ENCODE data around the gene WBP2NL.

WBP2NL gene

DNA sequence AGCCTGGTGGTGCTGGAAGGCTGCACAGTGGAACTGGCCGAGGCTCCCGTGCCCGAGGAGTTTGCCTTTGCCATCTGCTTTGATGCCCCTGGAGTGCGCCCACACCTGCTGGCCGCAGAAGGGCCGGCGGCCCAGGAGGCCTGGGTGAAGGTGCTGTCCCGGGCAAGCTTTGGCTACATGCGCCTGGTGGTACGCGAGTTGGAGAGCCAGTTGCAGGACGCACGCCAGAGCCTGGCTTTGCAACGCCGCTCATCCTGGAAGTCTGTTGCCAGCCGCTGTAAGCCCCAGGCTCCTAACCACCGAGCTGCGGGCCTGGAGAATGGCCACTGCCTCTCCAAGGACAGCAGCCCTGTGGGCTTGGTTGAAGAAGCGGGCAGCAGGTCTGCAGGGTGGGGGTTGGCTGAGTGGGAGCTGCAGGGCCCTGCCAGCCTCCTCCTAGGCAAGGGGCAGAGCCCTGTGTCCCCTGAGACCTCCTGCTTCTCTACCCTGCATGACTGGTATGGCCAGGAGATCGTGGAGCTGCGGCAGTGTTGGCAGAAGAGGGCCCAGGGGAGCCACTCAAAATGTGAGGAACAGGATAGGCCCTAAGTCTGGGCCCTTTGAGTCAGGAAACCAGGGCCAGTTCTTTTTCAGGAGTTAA, 79.0 kb downstream of the WBP2NL start:
- H3K4me3 ChIP-seq (ENCODE audit: low read depth, low read length) = no peak overlapping the region
- H3K27me3 ChIP-seq (ENCODE audit: insufficient read depth, low read depth, severe bottlenecking) = no peaks in the 10 kb centered on the region
- no peaks in the 10 kb centered on the region for H3K9me3 ChIP-seq (ENCODE audit: severe bottlenecking)
- DNase-seq = no peak
- TF ChIP-seq, protein P1, sequence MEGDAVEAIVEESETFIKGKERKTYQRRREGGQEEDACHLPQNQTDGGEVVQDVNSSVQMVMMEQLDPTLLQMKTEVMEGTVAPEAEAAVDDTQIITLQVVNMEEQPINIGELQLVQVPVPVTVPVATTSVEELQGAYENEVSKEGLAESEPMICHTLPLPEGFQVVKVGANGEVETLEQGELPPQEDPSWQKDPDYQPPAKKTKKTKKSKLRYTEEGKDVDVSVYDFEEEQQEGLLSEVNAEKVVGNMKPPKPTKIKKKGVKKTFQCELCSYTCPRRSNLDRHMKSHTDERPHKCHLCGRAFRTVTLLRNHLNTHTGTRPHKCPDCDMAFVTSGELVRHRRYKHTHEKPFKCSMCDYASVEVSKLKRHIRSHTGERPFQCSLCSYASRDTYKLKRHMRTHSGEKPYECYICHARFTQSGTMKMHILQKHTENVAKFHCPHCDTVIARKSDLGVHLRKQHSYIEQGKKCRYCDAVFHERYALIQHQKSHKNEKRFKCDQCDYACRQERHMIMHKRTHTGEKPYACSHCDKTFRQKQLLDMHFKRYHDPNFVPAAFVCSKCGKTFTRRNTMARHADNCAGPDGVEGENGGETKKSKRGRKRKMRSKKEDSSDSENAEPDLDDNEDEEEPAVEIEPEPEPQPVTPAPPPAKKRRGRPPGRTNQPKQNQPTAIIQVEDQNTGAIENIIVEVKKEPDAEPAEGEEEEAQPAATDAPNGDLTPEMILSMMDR (IDR thresholded peaks at IDR 0.05; ENCODE audit: low read depth, low read length) = no peak
- H3K36me3 ChIP-seq = peaks cover 15% of the 10 kb centered on the region
- H3K27ac ChIP-seq = no peak overlapping the region
